CD14-positive monocyte (primary cell): ENCODE measurements around the gene MYOZ3. TPM values are rescaled to one million over a fixed set of nuclear protein-coding genes. Genes with fewer than 3 reads are reported as not detected.

ENCODE experiments used
- DNase-seq, 3 donors: peaks; one replicate each; pipeline ENCODE4 v3.0.0-alpha.2; 2011 to 2022
- H2AFZ ChIP-seq: 2 replicates; pipeline ENCODE4 v1.6.0; 2012; ENCODE audit warnings: mild to moderate bottlenecking, low read depth, low read length, inconsistent platforms; ENCODE audit not compliant: insufficient read depth, poor library complexity, severe bottlenecking
- H3K27ac ChIP-seq, 2 donors: 1 replicate in 1 of 2; 2 replicates in 1 of 2; pipeline ENCODE4 v1.5.1; 2012 to 2013; ENCODE audit warnings: low read length in 2 of 2, control low read depth in 1 of 2, inconsistent platforms in 1 of 2, low read depth in 1 of 2, mild to moderate bottlenecking in 1 of 2
- H3K27me3 ChIP-seq, 2 donors: one replicate each; pipeline versions ENCODE4 v1.6.0 to v1.6.1; 2011 to 2013; ENCODE audit warnings: low read length in 2 of 2; ENCODE audit not compliant: control insufficient read depth in 2 of 2, insufficient read depth in 2 of 2
- H3K36me3 ChIP-seq, 2 donors: replicated peaks in 1 of 2; 1 replicate in 1 of 2; 2 replicates in 1 of 2; pipeline versions ENCODE4 v1.5.1 to v1.6.1; 2012 to 2013; ENCODE audit warnings: low read length in 2 of 2, control low read depth in 1 of 2, inconsistent platforms in 1 of 2, mild to moderate bottlenecking in 1 of 2; ENCODE audit not compliant: insufficient read depth in 2 of 2, control insufficient read depth in 1 of 2
- H3K4me1 ChIP-seq, 2 donors: 1 replicate in 1 of 2; 2 replicates in 1 of 2; pipeline versions ENCODE4 v1.5.1 to v1.6.1; 2012 to 2013; ENCODE audit warnings: low read length in 2 of 2, control low read depth in 1 of 2, inconsistent platforms in 1 of 2, mild to moderate bottlenecking in 1 of 2, moderate library complexity in 1 of 2; ENCODE audit not compliant: insufficient read depth in 2 of 2, control insufficient read depth in 1 of 2
- H3K4me2 ChIP-seq: replicated peaks from 2 replicates; pipeline ENCODE3; 2012; ENCODE audit warnings: low read length, moderate library complexity, mild to moderate bottlenecking; ENCODE audit not compliant: poor library complexity, severe bottlenecking; ENCODE audit errors: extremely low read depth
- H3K4me3 ChIP-seq, 3 experiments: fragments of 200-600 bp in 1 of 3; sonication (generic) in 1 of 3; replicated peaks in 1 of 3; 1 replicate in 2 of 3; 2 replicates in 1 of 3; pipeline ENCODE4 v1.5.1; 2011 to 2013; ENCODE audit warnings: low read length in 3 of 3, mild to moderate bottlenecking in 3 of 3, control low read depth in 2 of 3, low read depth in 2 of 3, inconsistent platforms in 1 of 3, moderate library complexity in 1 of 3
- H3K79me2 ChIP-seq: 2 replicates; pipeline ENCODE4 v1.6.0; 2012; ENCODE audit warnings: mild to moderate bottlenecking, control low read depth, inconsistent platforms, low read length, moderate library complexity; ENCODE audit not compliant: insufficient read depth
- H3K9ac ChIP-seq: 2 replicates; pipeline ENCODE4 v1.6.0; 2017; ENCODE audit warnings: low read length, mild to moderate bottlenecking; ENCODE audit not compliant: insufficient read depth, poor library complexity, severe bottlenecking
- H3K9me3 ChIP-seq, 2 donors: replicated peaks in 1 of 2; 1 replicate in 1 of 2; 2 replicates in 1 of 2; pipeline versions ENCODE4 v1.5.1 to v1.6.1; 2012 to 2013; ENCODE audit warnings: low read length in 2 of 2, control low read depth in 1 of 2; ENCODE audit not compliant: control insufficient read depth in 1 of 2, insufficient read depth in 1 of 2
- H4K20me1 ChIP-seq: 2 replicates; pipeline ENCODE4 v1.6.0; 2012; ENCODE audit warnings: mild to moderate bottlenecking, low read length, control low read depth, moderate library complexity; ENCODE audit not compliant: insufficient read depth
- H3K27ac Mint-ChIP-seq, 7 donors: one replicate each; pipeline ENCODE4 v1.8.0; 2020; ENCODE audit warnings: mild to moderate bottlenecking in 7 of 7, mixed read lengths in 7 of 7, moderate library complexity in 6 of 7, inconsistent platforms in 2 of 7
- H3K27me3 Mint-ChIP-seq, 3 donors: one replicate each; pipeline ENCODE4 v1.8.0; 2021 to 2022; ENCODE audit warnings: low read depth in 3 of 3, mild to moderate bottlenecking in 3 of 3, mixed read lengths in 3 of 3, moderate library complexity in 3 of 3, inconsistent platforms in 1 of 3
- H3K36me3 Mint-ChIP-seq, 2 donors: one replicate each; pipeline ENCODE4 v1.8.0; 2020; ENCODE audit warnings: mixed read lengths in 2 of 2, inconsistent platforms in 1 of 2, mild to moderate bottlenecking in 1 of 2
- H3K4me1 Mint-ChIP-seq: one replicate; pipeline ENCODE4 v1.8.0; 2020; ENCODE audit warnings: mild to moderate bottlenecking, mixed read lengths
- H3K4me3 Mint-ChIP-seq, 2 donors: one replicate each; pipeline ENCODE4 v1.8.0; 2020; ENCODE audit warnings: mild to moderate bottlenecking in 2 of 2, mixed read lengths in 2 of 2, moderate library complexity in 1 of 2
- H3K9me3 Mint-ChIP-seq, 7 donors: one replicate each; pipeline ENCODE4 v1.8.0; 2020 to 2022; ENCODE audit warnings: mixed read lengths in 7 of 7, mild to moderate bottlenecking in 6 of 7, moderate library complexity in 6 of 7, inconsistent platforms in 2 of 7
- CTCF ChIP-seq: fragments of 200-600 bp; IDR thresholded peaks from one replicate; pipeline ENCODE4 v1.8.0; 2022; ENCODE audit warnings: antibody characterized with exemption, mild to moderate bottlenecking
- WGBS: methylation state at CpG from one replicate; pipeline ENCODE4 v1.1.5; 2013; ENCODE audit warnings: missing lambda C conversion rate; ENCODE audit not compliant: insufficient coverage; 5-methylcytosine and 5-hydroxymethylcytosine counted together
- intact Hi-C, 2 donors: fragments of 100-400 bp; cut with micrococcal nuclease; formaldehyde crosslinking; loops; one replicate each; pipeline versions ENCODE4 v1.15.0 to v1.15.1; 2023
- polyA plus RNA-seq, 3 donors: library from polyadenylated mRNA; depleted of rRNA in 1 of 3; unstranded in 2 of 3; stranded (reverse) in 1 of 3; fragments of 300-500 nt in 2 of 3; fragments of >200 nt in 1 of 3; fragmentation: Illumina TruSeq in 2 of 3; gene quantifications; 1 replicate in 2 of 3; 2 replicates in 1 of 3; pipeline ENCODE4 v1.2.3, GENCODE V29; 2012 to 2021

MYOZ3 gene
- polyA plus RNA-seq, 3 donors, result not detected

DNA sequence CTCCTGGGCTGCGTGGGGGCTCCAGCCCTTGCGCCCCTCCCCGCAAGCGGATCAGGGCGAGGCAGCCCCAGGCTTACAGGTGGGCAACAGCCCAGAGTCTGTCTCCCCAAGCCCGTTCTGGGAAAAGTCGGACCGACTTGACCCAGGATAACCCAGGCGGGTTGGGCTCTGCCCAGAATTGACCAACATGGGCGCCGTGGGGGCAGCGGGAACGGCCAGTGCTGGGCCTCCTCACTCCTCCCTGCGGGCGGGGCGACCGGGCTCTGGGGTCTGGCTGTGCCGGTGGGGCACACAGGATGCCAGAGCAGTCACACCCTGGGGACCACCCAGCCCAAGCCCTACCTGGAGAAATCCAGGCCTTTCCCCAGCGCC is 35.9 kb upstream of the MYOZ3 start:
- Mint-ChIP-seq H3K4me3 (peak overlapping the region; percentile 24 to 59), H3K4me1 (peaks cover 28% of the 10 kb centered on the region), H3K27ac (no peak overlapping the region), H3K36me3 (peaks cover 0 to 7% of the 10 kb centered on the region in 2 donors), H3K27me3 (peaks cover 14 to 36% (median 21%) of the 10 kb centered on the region in 3 donors), H3K9me3 (peaks cover 0 to 6% (median 4%) of the 10 kb centered on the region in 7 donors)
- peak overlapping the region; percentile 46 for H2AFZ ChIP-seq
- no peaks in the 10 kb centered on the region for H3K36me3 ChIP-seq
- no peak overlapping the region for H3K27ac ChIP-seq
- peak overlapping the region in 1 of 3 experiments; percentile 64 for H3K4me3 ChIP-seq
- no peak for TF ChIP-seq CTCF
- H4K20me1 ChIP-seq, result no peaks in the 10 kb centered on the region
- no peaks in the 10 kb centered on the region for H3K9me3 ChIP-seq
- 39% methylated on average over 18 of the region's 19 CpGs for WGBS
- H3K9ac ChIP-seq, result peak overlapping the region; percentile 0
- intact Hi-C loops, result no loop called here
- no peak for DNase-seq
- H3K4me2 ChIP-seq, result peak overlapping the region; percentile 73
- no peaks in the 10 kb centered on the region for H3K79me2 ChIP-seq
- H3K4me1 ChIP-seq, result peaks cover 21 to 22% of the 10 kb centered on the region in 2 donors
- H3K27me3 ChIP-seq, result peaks cover 11 to 29% of the 10 kb centered on the region in 2 donors

DNA sequence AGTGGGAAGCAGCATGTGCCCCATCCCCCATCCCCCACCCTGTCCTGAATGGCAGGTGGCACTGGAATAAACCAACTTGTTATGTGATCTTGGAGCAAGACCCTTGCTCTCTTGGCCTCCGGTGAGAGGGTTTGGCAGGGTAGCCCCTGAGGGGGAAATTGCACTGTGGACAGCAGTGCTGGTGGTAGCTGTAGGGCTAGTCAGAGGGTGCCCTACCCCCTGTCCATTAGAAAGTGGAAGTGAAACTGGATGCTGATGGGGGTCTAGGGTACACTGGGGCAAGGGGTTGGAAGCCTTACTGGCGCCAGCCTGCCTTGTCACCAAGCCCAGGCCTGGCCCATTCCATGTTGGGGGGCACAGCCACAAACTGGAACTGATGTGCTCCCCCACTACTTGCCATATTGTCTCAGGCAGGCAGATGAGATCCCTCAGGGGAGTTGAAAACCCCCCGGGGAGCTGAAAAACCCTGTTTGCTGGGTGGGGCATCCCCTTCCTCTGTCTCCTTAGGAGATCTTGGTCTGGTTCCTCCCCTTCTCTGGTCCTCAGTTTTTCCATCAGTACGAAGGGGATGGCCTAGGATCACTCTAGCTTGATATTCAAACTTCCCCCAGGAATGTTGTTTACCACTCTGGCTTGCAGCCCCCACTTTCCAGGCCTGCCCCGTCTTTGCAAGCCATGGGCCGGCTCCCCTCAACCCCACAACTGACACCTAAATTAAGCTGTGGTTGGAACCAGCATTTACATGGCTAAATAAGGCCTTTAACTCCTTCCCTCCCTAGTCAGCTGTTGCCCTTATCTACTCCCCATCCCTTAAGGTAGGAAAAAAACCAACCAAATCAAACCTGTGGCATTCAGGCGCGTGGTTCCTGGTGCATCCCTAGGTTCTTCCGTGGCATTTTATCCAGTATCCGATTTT is 35.0 kb upstream of the MYOZ3 start:
- Histone ChIP-seq H3K9me3 (no peaks in the 10 kb centered on the region), H4K20me1 (no peaks in the 10 kb centered on the region), H3K4me1 (peaks cover 21 to 22% of the 10 kb centered on the region in 2 donors), H3K79me2 (no peaks in the 10 kb centered on the region), H3K9ac (no peak overlapping the region), H3K27ac (no peak overlapping the region), H3K27me3 (peaks cover 11 to 29% of the 10 kb centered on the region in 2 donors), H2AFZ (no peak overlapping the region), H3K4me2 (no peak overlapping the region), H3K4me3 (no peak overlapping the region), H3K36me3 (no peaks in the 10 kb centered on the region)
- WGBS, result 60% methylated on average over 7 of the region's 10 CpGs
- Mint-ChIP-seq H3K27ac (no peak overlapping the region), H3K9me3 (peaks cover 0 to 6% (median 4%) of the 10 kb centered on the region in 7 donors), H3K4me3 (peak overlapping the region; percentile 20 to 42), H3K36me3 (peaks cover 0 to 7% of the 10 kb centered on the region in 2 donors), H3K4me1 (peaks cover 28% of the 10 kb centered on the region), H3K27me3 (peaks cover 14 to 34% (median 21%) of the 10 kb centered on the region in 3 donors)
- no peak for TF ChIP-seq CTCF
- intact Hi-C loops, result no loop called here
- DNase-seq, result no peak
